Stimulated activated CD4-positive, alpha-beta T cell treated with anti-CD3 and anti-CD28 coated beads, TNF-alpha, amount 100 ng/mL, for 1 hour (primary cell): ENCODE results near the gene PAPPA.

Source experiments
- DNase-seq, 3 donors: peaks; one replicate each; pipeline ENCODE4 v3.0.0-alpha.2; 2020; ENCODE audit warnings: low read depth in 3 of 3, low spot score in 1 of 3

The PAPPA gene

DNA sequence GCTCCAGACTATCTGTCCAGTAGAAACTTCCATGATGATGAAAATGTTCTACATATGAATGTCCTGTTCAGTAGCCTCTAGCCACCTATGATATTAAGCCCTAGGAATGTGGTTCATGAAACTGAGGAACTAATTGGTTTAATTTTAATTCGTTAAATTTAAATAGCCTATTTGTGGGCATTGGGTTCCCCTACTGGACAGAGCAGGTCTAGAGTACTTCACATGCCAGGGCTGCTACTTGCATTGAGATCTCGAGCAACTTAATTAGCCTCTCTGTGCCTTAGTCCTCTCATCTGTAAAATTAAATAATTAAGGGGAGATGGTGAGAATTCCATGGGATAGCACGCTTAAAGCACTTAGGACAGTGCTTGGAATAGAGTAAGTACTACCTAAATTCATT is 160.0 kb downstream of the PAPPA start:
- no peak for DNase-seq

DNA sequence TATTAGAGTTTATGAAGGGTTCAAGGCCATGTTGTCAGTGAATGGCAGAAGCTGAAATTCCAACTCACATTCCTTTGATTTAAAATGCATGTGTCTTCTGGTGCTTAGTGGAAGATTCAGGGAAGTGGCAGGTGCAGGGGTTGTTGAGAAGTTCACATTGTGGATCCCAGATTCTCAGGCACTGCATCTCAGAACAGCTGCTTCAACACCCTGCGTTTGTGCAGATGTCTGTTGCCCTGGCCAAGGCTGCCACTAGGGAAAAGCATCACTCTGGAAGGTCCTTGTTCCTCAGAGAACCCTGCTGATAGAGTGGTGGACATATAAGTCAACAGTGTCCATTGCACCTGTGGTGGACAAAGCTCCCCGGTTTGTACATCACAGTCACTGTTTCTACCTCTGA is 162.7 kb downstream of the PAPPA start:
- no peak for DNase-seq

DNA sequence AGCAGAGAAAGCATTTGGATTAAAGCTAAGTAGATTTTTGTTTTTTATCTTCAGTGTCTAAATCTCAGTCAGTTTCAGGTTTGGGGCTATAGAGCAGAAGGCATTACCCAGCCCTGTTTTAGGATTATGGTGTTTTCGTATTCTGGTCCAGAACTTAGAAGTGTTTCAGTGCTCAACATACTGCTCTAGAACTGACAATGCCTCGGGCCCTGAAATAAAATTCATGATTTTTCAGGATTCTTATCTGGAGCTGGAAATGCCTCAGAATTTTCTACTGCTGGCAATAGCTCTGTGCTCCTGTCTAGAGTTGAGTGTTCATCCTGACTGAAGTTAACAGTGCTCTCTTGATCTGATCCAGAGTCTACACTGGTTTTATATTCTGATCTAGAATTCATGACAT is 163.9 kb downstream of the PAPPA start:
- no peak for DNase-seq

DNA sequence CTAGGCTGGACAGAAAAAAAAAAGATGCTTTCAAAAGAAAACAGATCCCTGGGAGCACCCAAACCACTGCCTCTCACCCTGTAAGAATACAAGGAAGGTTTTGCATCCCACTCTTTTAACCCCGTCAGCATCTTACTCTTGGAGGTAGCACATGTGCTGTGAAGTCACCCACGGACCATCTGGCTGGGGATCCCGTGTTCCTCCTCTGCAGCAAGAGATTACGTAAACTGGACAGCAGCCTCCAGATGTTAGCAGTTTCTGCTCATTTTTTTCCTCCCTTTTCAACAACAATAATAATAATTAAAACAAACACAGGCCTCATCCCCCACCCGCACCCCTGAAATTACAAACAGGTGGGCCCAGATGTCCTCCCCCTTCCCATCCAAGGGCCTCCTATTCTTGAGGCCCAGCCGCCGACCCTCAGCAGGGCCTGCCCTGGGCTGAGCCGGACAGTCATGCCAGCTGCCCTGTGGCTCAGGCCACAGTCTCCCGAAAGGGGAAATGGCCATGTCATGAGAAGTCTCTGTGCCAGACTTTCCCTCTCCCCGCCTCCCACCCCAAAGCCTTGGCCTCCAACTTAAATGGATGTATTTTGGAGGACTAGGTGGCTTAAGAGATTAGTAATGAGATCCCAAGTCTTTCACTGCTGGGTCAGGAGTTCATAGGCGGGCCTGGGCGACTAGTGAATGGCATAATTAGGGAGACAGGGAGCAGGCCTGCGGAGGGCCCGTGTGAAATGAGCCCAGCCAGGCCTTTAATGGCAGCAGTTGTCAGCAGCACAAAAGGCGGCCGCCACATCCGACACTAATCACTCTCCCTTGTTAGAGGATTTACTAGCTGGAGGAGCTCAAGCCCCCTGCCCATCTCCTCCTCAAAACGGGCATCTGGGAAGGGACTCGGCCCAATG is 165.1 kb downstream of the PAPPA start:
- DNase-seq, result no peak

DNA sequence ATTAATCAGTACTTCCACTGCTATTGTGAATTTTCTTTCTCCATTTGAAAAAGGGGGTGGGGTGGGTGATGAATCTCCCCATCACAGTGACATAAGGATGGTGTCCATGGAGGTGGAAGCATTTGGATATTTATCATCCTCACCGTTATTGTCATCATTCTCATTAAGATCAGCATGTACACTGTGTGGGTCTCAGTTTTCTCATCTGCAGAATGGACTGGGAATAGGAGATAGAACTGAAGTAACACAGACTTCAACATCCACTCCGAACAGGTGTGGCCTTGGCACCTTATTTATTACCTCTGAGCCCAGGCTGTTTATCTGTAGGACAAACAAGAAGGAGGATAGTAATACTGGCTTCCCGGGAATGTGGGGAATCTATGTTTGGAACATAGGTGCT is 165.9 kb downstream of the PAPPA start:
- no peak for DNase-seq

DNA sequence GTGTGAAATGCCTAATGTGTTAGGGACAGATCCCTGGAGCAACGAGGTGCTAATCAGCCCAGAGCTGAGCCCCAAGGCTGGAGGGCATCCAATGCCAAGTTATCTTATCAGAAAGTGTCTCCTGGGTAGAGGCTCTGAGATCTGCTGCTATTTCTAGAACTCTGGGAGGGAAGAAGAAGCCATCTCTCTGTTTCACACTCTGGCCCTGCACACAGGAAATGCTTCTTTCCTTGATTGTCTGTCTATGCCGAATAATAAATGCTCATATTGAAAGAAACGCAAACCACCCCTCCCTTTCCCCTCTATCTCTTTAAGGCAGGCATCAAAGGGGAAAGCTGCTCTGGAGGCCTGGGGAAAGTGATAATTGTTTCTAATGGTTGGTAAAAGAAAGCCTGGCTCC is 166.7 kb downstream of the PAPPA start:
- DNase-seq, result no peak

DNA sequence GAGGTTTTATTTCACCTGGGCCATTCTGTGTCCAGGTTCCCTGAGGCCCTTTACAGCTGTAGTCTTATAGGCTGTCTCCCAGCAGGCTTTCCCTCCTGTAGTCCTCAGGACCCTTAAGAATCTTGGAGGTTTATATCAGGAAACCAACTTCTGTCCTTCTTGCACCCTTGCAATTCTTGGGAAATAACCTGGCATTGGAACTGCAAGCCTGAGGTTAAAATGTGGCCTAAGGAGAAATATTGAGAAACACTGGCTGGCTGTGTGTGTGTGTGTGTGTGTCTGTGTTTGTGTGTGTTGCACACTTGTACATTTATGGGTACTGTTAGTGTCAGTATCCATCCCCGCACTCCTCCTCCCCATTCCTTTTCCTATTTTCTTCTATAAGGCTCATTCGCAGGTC is 168.9 kb downstream of the PAPPA start:
- no peak for DNase-seq

DNA sequence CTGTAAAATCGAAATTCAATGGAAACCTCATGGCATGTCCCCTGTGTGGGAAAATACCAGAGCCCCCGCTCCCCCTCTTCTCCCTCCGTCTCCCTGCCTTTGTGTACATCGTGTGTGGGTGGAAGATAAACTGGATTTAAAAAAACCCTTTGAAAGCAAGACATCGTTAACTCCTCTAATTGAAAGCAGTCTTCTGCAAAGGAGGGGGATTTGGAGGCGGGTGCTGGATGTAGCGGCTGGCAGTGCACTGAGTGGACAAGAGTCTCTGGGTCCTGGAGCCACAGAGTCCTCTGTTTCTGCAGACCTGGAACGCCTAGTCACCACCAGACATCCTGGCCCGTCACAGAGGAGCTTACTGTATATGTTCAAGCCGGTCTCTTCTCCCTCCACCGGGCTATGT is 169.4 kb downstream of the PAPPA start:
- no peak for DNase-seq

DNA sequence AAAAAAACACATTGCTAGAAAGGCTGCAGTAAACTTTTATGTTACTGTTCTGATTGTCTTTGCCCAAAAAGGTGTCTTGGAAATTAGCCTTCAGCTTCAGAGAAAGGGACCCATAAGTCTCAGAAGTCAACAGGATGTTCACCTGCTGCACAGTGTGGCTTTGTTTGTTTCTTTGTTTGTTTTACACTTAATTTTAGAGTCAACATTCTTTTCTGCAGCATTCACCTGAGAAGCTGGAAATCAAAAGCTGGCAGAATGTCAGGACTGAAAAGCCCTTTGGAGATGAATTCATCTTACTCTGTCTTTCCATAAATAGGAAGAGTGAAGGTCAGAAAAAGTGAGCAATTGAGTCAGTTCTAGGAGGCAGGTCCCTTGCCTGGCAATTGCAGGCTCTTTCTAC is 170.0 kb downstream of the PAPPA start:
- DNase-seq, result no peak

DNA sequence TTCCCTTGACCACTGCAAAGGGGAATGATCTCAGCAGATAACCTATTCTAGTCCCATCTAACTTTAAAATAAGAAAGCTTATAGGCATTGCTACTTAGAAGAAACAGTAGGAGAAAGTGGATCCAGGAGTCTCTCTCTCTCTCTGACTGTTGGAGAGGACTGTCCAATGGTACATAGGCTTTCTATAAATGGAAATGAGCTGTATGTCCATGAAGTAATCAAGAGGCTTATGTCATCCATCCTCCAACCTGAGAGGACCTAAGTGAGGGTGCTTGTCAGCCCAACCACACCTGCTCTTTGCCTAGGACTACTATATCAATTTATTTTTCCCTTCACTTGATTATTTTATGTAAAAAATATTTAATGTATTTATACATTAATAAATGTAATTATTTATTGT is 172.3 kb downstream of the PAPPA start:
- DNase-seq, result no peak

DNA sequence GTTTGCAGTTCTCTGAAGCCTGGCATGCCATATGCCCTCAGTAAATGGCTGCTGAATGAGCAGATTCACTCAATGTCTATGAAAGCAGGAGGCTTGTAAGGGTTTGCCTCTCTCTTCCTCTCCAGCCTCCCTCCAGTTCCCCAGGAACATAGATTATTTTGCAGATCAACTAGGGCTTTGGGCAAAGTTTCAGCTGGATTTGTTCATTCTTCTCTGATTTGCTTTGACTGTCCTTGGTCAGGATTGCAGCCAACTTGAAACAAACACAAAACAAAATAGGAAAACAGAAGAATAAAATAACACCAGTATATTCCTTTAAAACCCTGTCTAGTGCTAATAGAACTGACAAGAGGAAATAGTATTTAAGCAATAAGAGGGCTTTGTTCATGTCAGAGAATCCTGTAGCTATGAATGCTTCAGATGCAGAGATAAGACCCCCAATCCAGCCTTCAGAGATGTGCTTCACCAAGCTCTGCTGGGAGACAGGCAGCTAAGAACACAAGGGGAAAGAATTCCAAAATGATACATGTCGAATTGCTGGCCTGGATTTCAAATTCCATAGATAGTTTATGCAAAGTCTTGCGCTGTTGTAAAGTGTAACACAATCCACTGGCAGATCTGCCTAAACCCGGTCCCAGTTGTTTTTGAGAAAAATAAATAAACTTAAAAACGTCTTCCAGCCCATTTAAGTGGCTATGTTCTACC is 174.3 kb downstream of the PAPPA start:
- DNase-seq, result no peak

DNA sequence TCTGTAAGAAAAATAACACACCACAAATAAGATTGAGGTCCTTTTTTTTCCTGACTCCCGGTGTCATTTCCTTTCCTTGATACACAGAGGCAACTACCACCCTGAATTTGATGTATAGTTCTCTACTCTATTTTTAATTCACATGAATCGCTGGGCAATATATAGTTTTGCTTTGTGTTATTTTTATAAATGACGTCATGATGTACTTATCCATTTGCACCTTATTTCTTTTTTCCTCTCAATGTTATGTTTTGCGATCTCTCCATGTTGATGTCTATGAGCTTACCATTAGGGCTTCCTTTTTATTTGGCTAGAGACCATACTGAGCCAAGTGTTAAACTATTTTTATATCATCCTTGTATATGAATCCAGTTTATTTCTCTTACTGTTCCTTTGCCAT is 175.9 kb downstream of the PAPPA start:
- no peak for DNase-seq

DNA sequence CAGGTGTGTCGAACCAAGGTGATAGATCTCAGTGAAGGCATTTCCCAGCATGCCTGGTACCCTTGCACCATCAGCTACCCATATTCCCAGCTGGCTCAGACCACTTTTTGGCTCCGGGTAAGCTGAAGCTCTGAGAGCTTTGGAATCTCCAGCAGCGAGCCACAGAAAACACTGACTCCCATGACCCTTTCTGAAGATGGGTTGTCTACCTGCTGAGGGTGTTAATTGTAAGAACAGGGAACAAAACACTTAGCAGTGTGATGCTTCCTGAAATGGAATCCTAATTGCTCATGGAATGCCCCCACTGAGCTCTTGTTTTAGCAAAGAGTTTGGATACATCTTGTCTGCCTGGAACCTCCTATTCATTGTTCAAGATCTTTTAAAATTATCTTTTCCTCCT is 177.7 kb downstream of the PAPPA start:
- no peak for DNase-seq

DNA sequence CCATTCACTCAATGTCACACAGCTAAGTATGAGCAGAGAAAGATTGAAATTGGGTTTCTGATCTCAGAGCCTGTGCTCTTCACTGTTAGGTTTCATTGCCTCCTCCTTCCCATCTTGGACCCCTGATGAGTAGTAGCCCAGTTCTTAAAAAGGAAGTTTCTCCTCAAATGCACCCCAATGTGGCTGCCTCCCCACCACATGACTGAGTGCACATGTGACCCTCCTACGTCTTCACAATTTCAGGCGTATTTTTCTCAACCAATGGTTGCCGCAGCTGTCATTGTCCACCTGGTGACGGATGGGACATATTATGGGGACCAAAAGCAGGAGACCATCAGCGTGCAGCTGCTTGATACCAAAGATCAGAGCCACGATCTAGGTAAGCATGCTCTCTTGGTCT is 178.5 kb downstream of the PAPPA start:
- DNase-seq, result no peak

DNA sequence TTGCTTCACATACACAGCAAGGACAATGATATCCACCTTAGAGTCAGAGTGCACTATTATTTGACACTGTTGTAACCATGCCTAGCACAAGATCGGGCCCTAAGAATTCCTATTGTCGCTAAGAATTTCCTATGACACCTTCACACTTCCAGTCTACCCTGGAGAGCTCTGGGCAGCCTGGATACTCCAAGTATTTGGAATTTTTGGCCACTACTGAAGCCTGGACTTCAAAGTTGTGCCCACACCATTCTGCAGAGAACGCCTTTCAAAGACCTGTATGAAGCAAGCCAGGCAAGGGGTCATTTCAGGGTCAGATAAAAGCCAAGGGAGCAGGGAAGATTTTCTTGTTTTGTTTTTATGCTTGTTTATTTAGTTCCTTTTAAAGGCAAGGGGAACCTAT is 179.7 kb downstream of the PAPPA start:
- no peak for DNase-seq

DNA sequence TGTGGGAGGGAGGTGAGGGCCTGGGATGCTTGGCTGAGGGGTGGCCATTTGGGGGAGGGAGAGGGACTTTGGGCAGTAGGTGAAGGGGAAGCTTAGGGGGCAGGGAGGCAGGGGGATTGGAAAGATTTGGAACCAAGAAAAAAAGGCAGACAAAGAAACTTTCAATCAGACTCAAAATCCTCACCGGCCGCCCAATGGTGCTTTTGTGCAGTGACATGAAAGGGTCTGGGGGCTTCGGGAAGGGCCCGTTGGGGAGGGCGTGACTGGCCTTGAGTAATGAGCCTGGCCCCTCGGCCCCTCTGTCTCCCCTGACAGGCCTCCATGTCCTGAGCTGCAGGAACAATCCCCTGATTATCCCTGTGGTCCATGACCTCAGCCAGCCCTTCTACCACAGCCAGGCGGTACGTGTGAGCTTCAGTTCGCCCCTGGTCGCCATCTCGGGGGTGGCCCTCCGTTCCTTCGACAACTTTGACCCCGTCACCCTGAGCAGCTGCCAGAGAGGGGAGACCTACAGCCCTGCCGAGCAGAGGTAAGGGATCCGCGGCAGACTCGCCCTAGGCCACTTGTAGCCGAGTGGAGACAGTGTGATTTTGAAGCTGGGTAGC is 181.1 kb downstream of the PAPPA start:
- DNase-seq, result no peak

DNA sequence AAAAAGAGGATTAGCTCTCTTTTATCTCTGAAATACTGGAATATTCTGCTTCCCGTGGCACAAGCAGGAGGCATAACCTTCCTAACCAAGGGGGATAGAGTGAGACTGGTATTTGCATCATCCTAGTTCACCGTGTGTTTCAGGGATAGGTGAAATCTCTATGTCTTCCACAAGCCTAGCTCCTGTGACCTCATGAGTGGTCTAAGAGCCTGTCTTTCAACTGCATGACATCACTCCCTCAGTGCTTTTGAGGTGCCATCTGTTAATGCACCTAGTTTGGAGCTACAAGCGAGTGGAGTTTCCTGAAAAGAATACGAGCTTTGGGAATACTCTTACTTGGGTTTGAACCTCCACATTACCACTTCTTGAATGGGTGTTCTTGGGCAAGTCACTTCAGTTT is 181.8 kb downstream of the PAPPA start:
- no peak for DNase-seq

DNA sequence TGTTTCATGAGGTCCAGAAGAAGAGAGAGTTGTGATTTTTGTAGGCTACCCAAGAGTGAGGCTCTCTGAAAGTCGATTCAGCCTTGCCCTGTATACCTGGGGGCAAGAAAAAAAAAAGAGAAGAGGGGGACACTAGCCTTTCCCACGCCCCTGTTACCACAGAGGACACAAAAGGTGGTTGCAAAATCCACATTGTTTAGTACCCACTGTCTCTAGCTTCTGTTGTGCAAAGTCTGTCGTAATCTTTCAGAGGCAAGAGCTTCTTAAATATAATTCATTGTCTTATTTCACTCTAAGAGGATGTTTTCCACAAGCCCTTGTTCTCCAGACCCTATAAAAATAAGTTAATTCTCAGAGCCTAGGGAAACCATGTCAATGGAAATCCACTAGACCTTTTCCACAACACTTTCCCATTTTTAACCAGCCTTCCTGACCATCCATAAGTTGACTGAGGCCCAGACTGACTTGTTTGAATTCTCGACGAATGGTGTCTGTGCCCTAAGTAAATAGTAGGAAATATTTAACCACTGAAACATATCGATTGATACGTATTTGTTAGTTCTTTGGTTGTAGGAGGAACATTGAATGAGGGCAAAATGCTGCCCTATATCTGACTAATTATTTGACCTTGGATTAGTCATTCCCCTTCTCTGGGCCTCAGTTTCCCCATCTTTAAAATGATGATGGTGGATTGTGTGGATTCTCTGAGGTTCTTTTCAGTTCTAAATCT is 182.7 kb downstream of the PAPPA start:
- DNase-seq, result no peak

DNA sequence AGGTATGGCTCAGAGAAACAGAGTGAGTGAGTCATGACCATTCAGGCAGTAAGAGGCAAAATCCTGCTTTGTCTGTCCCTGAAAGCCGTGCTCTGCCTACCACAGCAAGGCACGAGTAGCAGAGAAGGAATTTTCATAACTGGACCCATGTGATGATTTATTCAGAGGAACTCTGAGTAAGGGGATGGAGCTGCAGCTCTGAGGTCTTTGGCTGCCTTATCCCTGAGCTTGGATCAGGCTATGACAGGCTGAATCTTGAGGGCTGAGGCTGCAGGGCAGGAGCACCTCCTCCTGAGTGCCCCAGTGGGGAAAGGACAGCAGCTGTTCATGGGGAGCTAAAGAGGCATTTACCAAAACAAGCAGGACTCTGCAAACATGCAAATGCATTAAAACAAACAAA is 183.4 kb downstream of the PAPPA start:
- no peak for DNase-seq

DNA sequence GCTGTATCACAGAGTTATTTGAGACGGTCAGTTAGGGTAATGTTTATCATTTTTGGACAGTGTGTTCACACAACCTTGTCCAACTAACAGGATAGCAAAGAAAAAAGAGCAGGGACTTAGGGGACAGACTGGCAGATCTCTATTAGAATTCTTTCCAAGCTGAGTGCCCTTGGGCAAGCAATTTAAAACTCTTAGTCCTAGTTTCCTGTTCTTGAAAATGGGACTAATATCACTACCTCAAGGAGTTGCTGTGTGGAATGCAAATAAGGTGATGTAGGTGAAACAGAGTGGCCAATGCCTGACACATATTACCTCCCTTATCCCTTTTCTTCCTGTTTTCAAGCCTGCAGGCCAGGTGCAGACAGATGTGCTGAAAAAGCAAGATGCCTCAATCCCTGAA is 186.7 kb downstream of the PAPPA start:
- no peak for DNase-seq

DNA sequence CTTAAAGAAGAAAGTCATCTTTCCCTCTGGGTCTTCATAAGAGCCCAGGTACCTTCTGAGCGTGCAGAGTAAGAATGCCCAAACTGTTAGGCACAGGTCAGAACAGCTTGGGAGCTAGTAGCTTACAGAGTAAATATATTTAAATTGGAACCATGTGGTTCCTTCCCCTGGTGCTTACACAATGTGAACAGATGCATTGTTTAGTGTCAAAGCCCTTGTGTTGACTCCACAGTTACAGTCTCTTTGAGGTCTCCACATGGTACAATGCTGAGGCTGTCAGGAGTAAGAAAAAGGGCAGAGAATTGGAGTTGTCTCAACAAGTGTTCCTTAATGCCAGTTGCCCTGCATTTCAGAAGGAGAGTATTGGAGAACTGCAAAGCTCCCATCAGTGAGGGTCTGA is 188.5 kb downstream of the PAPPA start:
- DNase-seq, result no peak

DNA sequence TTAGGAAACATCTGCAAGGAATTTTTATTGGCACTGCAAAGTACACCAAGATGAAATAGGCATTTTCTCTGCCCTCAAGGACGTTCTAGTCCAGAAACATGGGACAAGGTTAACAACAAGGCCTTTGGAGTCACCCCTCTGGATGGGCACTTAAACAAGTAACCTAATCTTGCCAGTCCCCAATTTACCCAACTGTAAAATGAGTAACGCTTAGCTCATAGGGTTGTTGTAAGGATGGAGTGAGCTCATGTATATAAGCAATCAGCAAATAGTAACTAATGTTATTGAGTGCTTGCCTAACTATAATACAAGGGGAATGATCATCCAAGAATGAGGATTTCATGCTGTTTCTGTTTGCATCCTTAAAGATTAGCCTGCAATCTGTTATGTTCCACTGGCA is 189.3 kb downstream of the PAPPA start:
- DNase-seq, result no peak
